Measurements from ENCODE around the gene PTPRD. TPM values are rescaled to one million over a fixed set of nuclear protein-coding genes. Genes with fewer than 3 reads are reported as not detected.

Gene PTPRD
- total and polyA plus RNA-seq, 2 donors (not counting 1 experiment from before 2014, with no cell fraction given): not detected

GRCh38 chr9:9498846-9499245 is 1114.0 kb downstream of the PTPRD start:
- Histone ChIP-seq H3K4me2 (replicated peaks; ENCODE audit: low read depth, low read length, poor library complexity, severe bottlenecking) (no peak overlapping the region), H3K27ac (ENCODE audit: low read length in 2 of 2) (no peak overlapping the region), H3K4me3 (ENCODE audit: control extremely low read depth in 1 of 5, extremely low read depth in 1 of 5, insufficient read depth in 1 of 5, low read depth in 2 of 5, low read length in 4 of 5) (no peak overlapping the region), H3K36me3 (replicated peaks in 1 of 2; ENCODE audit: control extremely low read depth in 1 of 2, control insufficient read depth in 1 of 2, extremely low read depth in 1 of 2, insufficient read depth in 2 of 2, low read length in 1 of 2) (no peaks in the 10 kb centered on the region), H3K9me3 (ENCODE audit: control extremely low read depth in 1 of 3, control insufficient read depth in 2 of 3, insufficient read depth in 1 of 3, low read length in 2 of 3) (peaks cover 0 to 7% (median 0%) of the 10 kb centered on the region in 3 donors), H4K20me1 (ENCODE audit: control insufficient read depth, insufficient read depth, low read length, poor library complexity, severe bottlenecking) (no peaks in the 10 kb centered on the region), H3K27me3 (replicated peaks in 1 of 4; ENCODE audit: control extremely low read depth in 1 of 4, control insufficient read depth in 3 of 4, insufficient read depth in 4 of 4, low read length in 3 of 4) (no peaks in the 10 kb centered on the region), H3K9ac (ENCODE audit: low read length) (no peak overlapping the region), H3K79me2 (ENCODE audit: control insufficient read depth, insufficient read depth, low read length) (no peaks in the 10 kb centered on the region), H2AFZ (ENCODE audit: insufficient read depth, low read depth, low read length, poor library complexity, severe bottlenecking) (no peak overlapping the region), H3K4me1 (ENCODE audit: control insufficient read depth in 2 of 2, insufficient read depth in 2 of 2, low read length in 2 of 2) (no peaks in the 10 kb centered on the region)
- TF ChIP-seq CTCF (IDR thresholded peaks at IDR 0.05): no peak
- no peak for TF ChIP-seq EZH2 (IDR thresholded peaks at IDR 0.05; ENCODE audit: borderline replicate concordance, insufficient read depth, low read depth, low read length, poor library complexity, severe bottlenecking)
- DNase-seq (no peak), ATAC-seq (ENCODE audit: low read depth) (no peak)
- peaks cover 5% of the 10 kb centered on the region for H3K9me3 Mint-ChIP-seq (ENCODE audit: insufficient read depth)
- no CpG with 5 or more reads among the region's 2 CpGs for WGBS (ENCODE audit: insufficient coverage)
- H3K27me3 Mint-ChIP-seq: no peaks in the 10 kb centered on the region
- H3K4me3 Mint-ChIP-seq: no peak overlapping the region
- POLR2A ChIA-PET: no interaction called here
- intact Hi-C loops (cut with micrococcal nuclease): no loop called here
- H3K27ac Mint-ChIP-seq: no peak overlapping the region
- CTCF ChIA-PET: no interaction called here
- H3K4me1 Mint-ChIP-seq: no peaks in the 10 kb centered on the region

- WGBS (ENCODE audit: insufficient coverage): 86% methylated on average over 2 of the region's 3 CpGs
- intact Hi-C loops (cut with micrococcal nuclease): no loop called here
- H3K9ac ChIP-seq (ENCODE audit: low read length): no peak overlapping the region
- H3K27ac ChIP-seq (ENCODE audit: low read length in 2 of 2): no peak overlapping the region
- ChIA-PET POLR2A (no interaction called here), CTCF (no interaction called here)
- no peak overlapping the region for H3K27ac Mint-ChIP-seq
- H3K9me3 ChIP-seq (ENCODE audit: control extremely low read depth in 1 of 3, control insufficient read depth in 2 of 3, insufficient read depth in 1 of 3, low read length in 2 of 3): peaks cover 0 to 7% (median 0%) of the 10 kb centered on the region in 3 donors
- no peak overlapping the region for H2AFZ ChIP-seq (ENCODE audit: insufficient read depth, low read depth, low read length, poor library complexity, severe bottlenecking)
- no peak overlapping the region for H3K4me3 Mint-ChIP-seq
- no peak overlapping the region for H3K4me2 ChIP-seq (replicated peaks; ENCODE audit: low read depth, low read length, poor library complexity, severe bottlenecking)
- no peak for TF ChIP-seq CTCF (IDR thresholded peaks at IDR 0.05)
- no peak for TF ChIP-seq EZH2 (IDR thresholded peaks at IDR 0.05; ENCODE audit: borderline replicate concordance, insufficient read depth, low read depth, low read length, poor library complexity, severe bottlenecking)
- DNase-seq (no peak), ATAC-seq (ENCODE audit: low read depth) (no peak)
- no peaks in the 10 kb centered on the region for H3K27me3 Mint-ChIP-seq
- H3K9me3 Mint-ChIP-seq (ENCODE audit: insufficient read depth): peaks cover 6% of the 10 kb centered on the region
- no peaks in the 10 kb centered on the region for H3K27me3 ChIP-seq (replicated peaks in 1 of 4; ENCODE audit: control extremely low read depth in 1 of 4, control insufficient read depth in 3 of 4, insufficient read depth in 4 of 4, low read length in 3 of 4)
- no peaks in the 10 kb centered on the region for H3K36me3 ChIP-seq (replicated peaks in 1 of 2; ENCODE audit: control extremely low read depth in 1 of 2, control insufficient read depth in 1 of 2, extremely low read depth in 1 of 2, insufficient read depth in 2 of 2, low read length in 1 of 2)
- no peaks in the 10 kb centered on the region for H3K79me2 ChIP-seq (ENCODE audit: control insufficient read depth, insufficient read depth, low read length)
- no peaks in the 10 kb centered on the region for H3K4me1 Mint-ChIP-seq
- no peaks in the 10 kb centered on the region for H3K4me1 ChIP-seq (ENCODE audit: control insufficient read depth in 2 of 2, insufficient read depth in 2 of 2, low read length in 2 of 2)
- no peak overlapping the region for H3K4me3 ChIP-seq (ENCODE audit: control extremely low read depth in 1 of 5, extremely low read depth in 1 of 5, insufficient read depth in 1 of 5, low read depth in 2 of 5, low read length in 4 of 5)
- no peaks in the 10 kb centered on the region for H4K20me1 ChIP-seq (ENCODE audit: control insufficient read depth, insufficient read depth, low read length, poor library complexity, severe bottlenecking)
Measured at GRCh38 chr9:9498128-9498527, 1114.7 kb downstream of the PTPRD start.

Measured in B cell (primary cell).